ENCODE data around the gene KCNG4.

DNA sequence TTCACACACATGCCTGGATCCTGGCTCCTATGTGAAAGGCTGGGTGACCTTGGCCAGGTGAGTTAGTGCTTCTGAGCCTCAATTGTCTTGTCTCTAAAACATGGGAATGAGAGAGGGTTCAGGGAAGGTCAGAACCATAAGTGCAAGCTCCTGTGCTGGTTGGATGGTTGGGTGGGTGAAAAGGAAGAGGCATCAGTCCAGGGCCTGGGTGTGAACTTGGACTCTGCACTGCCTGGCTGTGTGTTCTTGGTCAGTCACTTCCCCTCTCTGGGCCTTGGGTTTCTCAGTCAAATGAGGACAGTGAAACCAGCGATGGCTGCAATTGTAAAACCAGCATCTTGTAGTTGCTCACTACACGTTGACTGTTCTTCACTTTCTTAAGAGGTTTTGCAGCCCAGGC, 643 bp upstream of the KCNG4 start:
- TF ChIP-seq, protein P1, sequence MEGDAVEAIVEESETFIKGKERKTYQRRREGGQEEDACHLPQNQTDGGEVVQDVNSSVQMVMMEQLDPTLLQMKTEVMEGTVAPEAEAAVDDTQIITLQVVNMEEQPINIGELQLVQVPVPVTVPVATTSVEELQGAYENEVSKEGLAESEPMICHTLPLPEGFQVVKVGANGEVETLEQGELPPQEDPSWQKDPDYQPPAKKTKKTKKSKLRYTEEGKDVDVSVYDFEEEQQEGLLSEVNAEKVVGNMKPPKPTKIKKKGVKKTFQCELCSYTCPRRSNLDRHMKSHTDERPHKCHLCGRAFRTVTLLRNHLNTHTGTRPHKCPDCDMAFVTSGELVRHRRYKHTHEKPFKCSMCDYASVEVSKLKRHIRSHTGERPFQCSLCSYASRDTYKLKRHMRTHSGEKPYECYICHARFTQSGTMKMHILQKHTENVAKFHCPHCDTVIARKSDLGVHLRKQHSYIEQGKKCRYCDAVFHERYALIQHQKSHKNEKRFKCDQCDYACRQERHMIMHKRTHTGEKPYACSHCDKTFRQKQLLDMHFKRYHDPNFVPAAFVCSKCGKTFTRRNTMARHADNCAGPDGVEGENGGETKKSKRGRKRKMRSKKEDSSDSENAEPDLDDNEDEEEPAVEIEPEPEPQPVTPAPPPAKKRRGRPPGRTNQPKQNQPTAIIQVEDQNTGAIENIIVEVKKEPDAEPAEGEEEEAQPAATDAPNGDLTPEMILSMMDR (conservative IDR thresholded peaks at IDR 0.05; ENCODE audit: low read length), result no peak
- TF ChIP-seq EZH2phosphoT487 (IDR thresholded peaks at IDR 0.05; ENCODE audit: borderline replicate concordance), result no peak

All from Loucy (cell line).